H1 (cell line): ENCODE data around the gene PAK6.

Experiments used
- ATF3 ChIP-seq: IDR thresholded peaks from 2 replicates; pipeline ENCODE4 v1.6.1; 2011; ENCODE audit warnings: low read depth, mild to moderate bottlenecking, low read length; ENCODE audit not compliant: insufficient read depth
- CTCF ChIP-seq, 3 experiments: IDR thresholded peaks; 1 replicate in 2 of 3; 2 replicates in 1 of 3; pipeline versions ENCODE4 v1.5.1 to v1.6.1; 2011; ENCODE audit warnings: low read length in 3 of 3, mild to moderate bottlenecking in 3 of 3, inconsistent platforms in 2 of 3, low read depth in 1 of 3, moderate library complexity in 1 of 3; ENCODE audit not compliant: insufficient read depth in 1 of 3; ENCODE audit errors: control extremely low read depth in 1 of 3
- EZH2 ChIP-seq: fragments of 200-600 bp; sonication (generic); IDR thresholded peaks from 2 replicates; pipeline ENCODE4 v1.7.1; 2012; ENCODE audit warnings: low read depth, mild to moderate bottlenecking, moderate library complexity, low read length, inconsistent platforms; ENCODE audit not compliant: severe bottlenecking
- GABPA ChIP-seq: IDR thresholded peaks from 2 replicates; pipeline ENCODE4 v1.6.1; 2011; ENCODE audit warnings: mild to moderate bottlenecking, low read length, moderate library complexity, borderline replicate concordance; ENCODE audit not compliant: insufficient read depth
- JUND ChIP-seq: IDR thresholded peaks from 2 replicates; pipeline ENCODE4 v1.6.1; 2011; ENCODE audit warnings: mild to moderate bottlenecking, improper control_type of control experiment, low read length
- PHF8 ChIP-seq: fragments of 200-600 bp; sonication (generic); conservative IDR thresholded peaks from 2 replicates; pipeline ENCODE4 v1.7.1; 2012; ENCODE audit warnings: low read depth, mild to moderate bottlenecking, inconsistent platforms, low read length, moderate library complexity
- POLR2A ChIP-seq, 2 experiments: IDR thresholded peaks; 1 replicate in 1 of 2; 2 replicates in 1 of 2; pipeline ENCODE4 v1.6.1; 2011; ENCODE audit warnings: low read depth in 2 of 2, low read length in 2 of 2, mild to moderate bottlenecking in 2 of 2; ENCODE audit errors: control extremely low read depth in 1 of 2
- POLR2AphosphoS5 ChIP-seq: IDR thresholded peaks from 2 replicates; pipeline ENCODE4 v1.6.1; 2011; ENCODE audit warnings: low read depth, low read length
- POU5F1 ChIP-seq: IDR thresholded peaks from 2 replicates; pipeline ENCODE4 v1.6.1; 2011; ENCODE audit warnings: low read depth, mild to moderate bottlenecking, low read length, moderate library complexity
- RAD21 ChIP-seq, 2 experiments: IDR thresholded peaks in 1 of 2; conservative IDR thresholded peaks in 1 of 2; 2 replicates each; pipeline ENCODE4 v1.6.1; 2011; ENCODE audit warnings: low read depth in 2 of 2, low read length in 2 of 2, improper control_type of control experiment in 1 of 2, inconsistent platforms in 1 of 2, mild to moderate bottlenecking in 1 of 2, moderate library complexity in 1 of 2
- SIN3A ChIP-seq, 2 experiments: IDR thresholded peaks in 1 of 2; conservative IDR thresholded peaks in 1 of 2; 2 replicates each; pipeline ENCODE4 v1.6.1; 2011 to 2012; ENCODE audit warnings: low read length in 2 of 2, improper control_type of control experiment in 1 of 2, low read depth in 1 of 2, mild to moderate bottlenecking in 1 of 2
- TAF1 ChIP-seq: IDR thresholded peaks from 2 replicates; pipeline ENCODE4 v1.6.1; 2011; ENCODE audit warnings: mild to moderate bottlenecking, low read depth, low read length
- TEAD4 ChIP-seq: IDR thresholded peaks from 2 replicates; pipeline ENCODE4 v1.6.1; 2012; ENCODE audit warnings: low read depth, low read length, inconsistent platforms, mixed read lengths
- USF2 ChIP-seq: IDR thresholded peaks from 2 replicates; pipeline ENCODE4 v1.6.1; 2011; ENCODE audit warnings: low read length, improper control_type of control experiment

DNA sequence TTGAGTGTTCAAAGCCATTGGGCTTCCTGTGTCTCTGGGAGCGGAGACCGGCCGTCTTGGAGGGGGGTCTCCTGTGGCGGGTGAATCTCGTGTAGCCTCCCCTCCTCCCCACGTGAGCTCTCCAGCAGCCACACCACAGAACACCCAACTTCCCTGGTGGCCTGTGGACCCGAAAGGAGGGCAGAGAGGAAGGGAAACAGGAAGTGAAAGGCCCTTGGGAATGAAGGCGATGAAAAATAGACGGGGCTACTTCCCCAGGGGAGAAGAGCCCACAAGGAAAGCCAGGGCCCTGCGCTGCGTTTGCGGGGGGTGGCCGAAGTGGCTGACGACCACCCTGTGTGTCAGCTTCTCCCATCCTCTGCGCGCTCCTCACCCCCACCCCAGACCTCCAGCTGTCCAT is 38.6 kb downstream of the PAK6 start:
- TF ChIP-seq PHF8 (no peak), TAF1 (no peak), CTCF (IDR thresholded peaks at IDR 0.05; ENCODE audit: control extremely low read depth in 1 of 3, insufficient read depth in 1 of 3, low read depth in 1 of 3, low read length in 3 of 3) (no peak), POLR2AphosphoS5 (no peak), ATF3 (no peak), POLR2A (IDR thresholded peaks at IDR 0.05; ENCODE audit: control extremely low read depth in 1 of 2, low read depth in 2 of 2, low read length in 2 of 2) (no peak), RAD21 (IDR thresholded peaks at IDR 0.05 in 1 of 2, conservative IDR thresholded peaks at IDR 0.05 in 1 of 2; ENCODE audit: low read depth in 2 of 2, low read length in 2 of 2) (no peak), EZH2 (no peak), TEAD4 (no peak), GABPA (no peak), JUND (no peak), SIN3A (conservative IDR thresholded peaks at IDR 0.05 in 1 of 2, IDR thresholded peaks at IDR 0.05 in 1 of 2; ENCODE audit: low read depth in 1 of 2, low read length in 2 of 2) (no peak), USF2 (no peak), POU5F1 (no peak)
